Stimulated activated CD4-positive, alpha-beta T cell treated with anti-CD3 and anti-CD28 coated beads, Interleukin-2, amount 100 ng/mL, for 4 hours (primary cell): ENCODE measurements around the gene SDR9C7.

Experiments
- DNase-seq: peaks from one replicate; pipeline ENCODE4 v3.0.0-alpha.2; 2020; ENCODE audit warnings: low read depth

The SDR9C7 gene

GRCh38 chr12:56877195-56878009 is 56.8 kb downstream of the SDR9C7 start:
- no peak for DNase-seq

GRCh38 chr12:56874821-56875220 is 59.4 kb downstream of the SDR9C7 start:
- DNase-seq, result no peak

GRCh38 chr12:56873382-56873781 is 60.8 kb downstream of the SDR9C7 start:
- DNase-seq, result no peak
